ENCODE measurements around the gene PDE4D. TPM values are rescaled to one million over a fixed set of nuclear protein-coding genes. Genes with fewer than 3 reads are reported as not detected.

PDE4D gene
- total and polyA plus RNA-seq, 11 donors: 5.2 to 68.3 (median 42.1) TPM

- Histone ChIP-seq H3K4me3 (no peak overlapping the region), H3K27me3 (no peaks in the 10 kb centered on the region), H3K27ac (peak overlapping the region in 2 of 12 donors; percentile 63 to 65), H3K4me1 (peaks cover 0 to 17% (median 1%) of the 10 kb centered on the region in 12 donors), H3K36me3 (no peaks in the 10 kb centered on the region), H3K9me3 (no peaks in the 10 kb centered on the region)
- 96 to 100% (median 100%) methylated on average over 2 of the region's 2 CpGs for WGBS, 4 donors
- TF ChIP-seq POLR2A (IDR thresholded peaks at IDR 0.05) (no peak), CTCF (IDR thresholded peaks at IDR 0.05) (no peak)
- no peak for DNase-seq
- intact Hi-C loops (cut with DNase I): no loop called here
- ATAC-seq: no peak
Measured at GRCh38 chr5:59142138-59142537, 751.4 kb downstream of the PDE4D start.

GRCh38 chr5:59140133-59140532 is 753.4 kb downstream of the PDE4D start:
- no peaks in the 10 kb centered on the region for H3K36me3 ChIP-seq
- ATAC-seq: no peak
- no peaks in the 10 kb centered on the region for H3K9me3 ChIP-seq
- H3K27ac ChIP-seq: no peak overlapping the region
- intact Hi-C loops (cut with DNase I): no loop called here
- H3K27me3 ChIP-seq: no peaks in the 10 kb centered on the region
- WGBS, 4 donors: 89 to 98% (median 93%) methylated on average over 2 of the region's 2 CpGs
- TF ChIP-seq POLR2A (IDR thresholded peaks at IDR 0.05): no peak
- no peak for TF ChIP-seq CTCF (IDR thresholded peaks at IDR 0.05)
- no peak for DNase-seq
- no peak overlapping the region for H3K4me3 ChIP-seq
- peaks cover 0 to 17% (median 1%) of the 10 kb centered on the region in 12 donors for H3K4me1 ChIP-seq

GRCh38 chr5:59139695-59140094 is 753.8 kb downstream of the PDE4D start:
- ATAC-seq: no peak
- TF ChIP-seq CTCF (IDR thresholded peaks at IDR 0.05) (no peak), POLR2A (IDR thresholded peaks at IDR 0.05) (no peak)
- no peaks in the 10 kb centered on the region for H3K36me3 ChIP-seq
- DNase-seq: no peak
- H3K27ac ChIP-seq: no peak overlapping the region
- no peaks in the 10 kb centered on the region for H3K9me3 ChIP-seq
- intact Hi-C loops (cut with DNase I): no loop called here
- H3K27me3 ChIP-seq: no peaks in the 10 kb centered on the region
- 49 to 93% (median 87%) methylated on average over 1 of the region's 1 CpG for WGBS, 4 donors
- no peak overlapping the region for H3K4me3 ChIP-seq
- H3K4me1 ChIP-seq: peaks cover 0 to 17% (median 1%) of the 10 kb centered on the region in 12 donors

GRCh38 chr5:59138509-59138908 is 755.0 kb downstream of the PDE4D start:
- H3K4me3 ChIP-seq: no peak overlapping the region
- DNase-seq (no peak), ATAC-seq (no peak)
- no peaks in the 10 kb centered on the region for H3K27me3 ChIP-seq
- H3K4me1 ChIP-seq: peaks cover 0 to 12% (median 1%) of the 10 kb centered on the region in 12 donors
- no peaks in the 10 kb centered on the region for H3K9me3 ChIP-seq
- no peaks in the 10 kb centered on the region for H3K36me3 ChIP-seq
- H3K27ac ChIP-seq: no peak overlapping the region
- 94 to 100% (median 99%) methylated on average over 2 of the region's 2 CpGs for WGBS, 4 donors
- TF ChIP-seq POLR2A (IDR thresholded peaks at IDR 0.05): no peak
- no peak for TF ChIP-seq CTCF (IDR thresholded peaks at IDR 0.05)
- intact Hi-C loops (cut with DNase I): no loop called here

All from heart left ventricle (tissue), 16 donors.